Loucy (cell line): ENCODE measurements around the gene VPS51.

Experiments
- EZH2phosphoT487 ChIP-seq: fragments of 200-600 bp; IDR thresholded peaks from 2 replicates; pipeline ENCODE4 v1.6.1; 2018; ENCODE audit warnings: antibody characterized with exemption, mild to moderate bottlenecking, moderate library complexity, borderline replicate concordance
- TF ChIP-seq, protein P1 (sequence below): fragments of 200-600 bp; sonication (generic); conservative IDR thresholded peaks from 2 replicates; pipeline ENCODE4 v1.5.1; 2014; ENCODE audit warnings: mild to moderate bottlenecking, antibody characterized with exemption, low read length

DNA sequence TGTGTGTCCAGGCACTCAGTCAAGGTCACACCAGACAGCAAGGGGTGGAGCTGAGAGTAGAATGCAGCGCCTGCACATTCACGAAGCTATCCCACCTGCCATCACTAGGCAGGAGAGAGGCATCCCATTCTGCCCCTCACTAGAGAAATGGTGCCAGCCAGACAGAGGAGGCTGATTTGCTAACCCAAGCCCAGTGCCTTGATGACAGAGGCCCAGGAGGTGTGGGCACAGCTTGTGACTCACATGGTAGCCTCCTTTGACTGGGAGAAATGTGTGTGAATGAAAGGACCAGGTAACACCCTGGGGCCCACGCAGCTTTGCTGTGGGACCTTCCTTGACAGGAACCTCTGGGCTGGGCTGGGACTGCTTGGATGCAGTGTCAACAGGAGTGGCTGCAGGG lies 32.5 kb upstream of the VPS51 start:
- TF ChIP-seq, protein P1, sequence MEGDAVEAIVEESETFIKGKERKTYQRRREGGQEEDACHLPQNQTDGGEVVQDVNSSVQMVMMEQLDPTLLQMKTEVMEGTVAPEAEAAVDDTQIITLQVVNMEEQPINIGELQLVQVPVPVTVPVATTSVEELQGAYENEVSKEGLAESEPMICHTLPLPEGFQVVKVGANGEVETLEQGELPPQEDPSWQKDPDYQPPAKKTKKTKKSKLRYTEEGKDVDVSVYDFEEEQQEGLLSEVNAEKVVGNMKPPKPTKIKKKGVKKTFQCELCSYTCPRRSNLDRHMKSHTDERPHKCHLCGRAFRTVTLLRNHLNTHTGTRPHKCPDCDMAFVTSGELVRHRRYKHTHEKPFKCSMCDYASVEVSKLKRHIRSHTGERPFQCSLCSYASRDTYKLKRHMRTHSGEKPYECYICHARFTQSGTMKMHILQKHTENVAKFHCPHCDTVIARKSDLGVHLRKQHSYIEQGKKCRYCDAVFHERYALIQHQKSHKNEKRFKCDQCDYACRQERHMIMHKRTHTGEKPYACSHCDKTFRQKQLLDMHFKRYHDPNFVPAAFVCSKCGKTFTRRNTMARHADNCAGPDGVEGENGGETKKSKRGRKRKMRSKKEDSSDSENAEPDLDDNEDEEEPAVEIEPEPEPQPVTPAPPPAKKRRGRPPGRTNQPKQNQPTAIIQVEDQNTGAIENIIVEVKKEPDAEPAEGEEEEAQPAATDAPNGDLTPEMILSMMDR = no peak
- no peak for TF ChIP-seq EZH2phosphoT487
